CD14-positive monocyte (primary cell): ENCODE measurements around the gene POU3F1. TPM values are rescaled to one million over a fixed set of nuclear protein-coding genes. Genes with fewer than 3 reads are reported as not detected.

Experiments used
- DNase-seq, 3 donors: peaks; one replicate each; pipeline ENCODE4 v3.0.0-alpha.2; 2011 to 2022
- H2AFZ ChIP-seq: 2 replicates; pipeline ENCODE4 v1.6.0; 2012; ENCODE audit warnings: mild to moderate bottlenecking, low read depth, low read length, inconsistent platforms; ENCODE audit not compliant: insufficient read depth, poor library complexity, severe bottlenecking
- H3K27ac ChIP-seq, 2 donors: 1 replicate in 1 of 2; 2 replicates in 1 of 2; pipeline ENCODE4 v1.5.1; 2012 to 2013; ENCODE audit warnings: low read length in 2 of 2, control low read depth in 1 of 2, inconsistent platforms in 1 of 2, low read depth in 1 of 2, mild to moderate bottlenecking in 1 of 2
- H3K27me3 ChIP-seq, 2 donors: one replicate each; pipeline versions ENCODE4 v1.6.0 to v1.6.1; 2011 to 2013; ENCODE audit warnings: low read length in 2 of 2; ENCODE audit not compliant: control insufficient read depth in 2 of 2, insufficient read depth in 2 of 2
- H3K36me3 ChIP-seq, 2 donors: replicated peaks in 1 of 2; 1 replicate in 1 of 2; 2 replicates in 1 of 2; pipeline versions ENCODE4 v1.5.1 to v1.6.1; 2012 to 2013; ENCODE audit warnings: low read length in 2 of 2, control low read depth in 1 of 2, inconsistent platforms in 1 of 2, mild to moderate bottlenecking in 1 of 2; ENCODE audit not compliant: insufficient read depth in 2 of 2, control insufficient read depth in 1 of 2
- H3K4me1 ChIP-seq, 2 donors: 1 replicate in 1 of 2; 2 replicates in 1 of 2; pipeline versions ENCODE4 v1.5.1 to v1.6.1; 2012 to 2013; ENCODE audit warnings: low read length in 2 of 2, control low read depth in 1 of 2, inconsistent platforms in 1 of 2, mild to moderate bottlenecking in 1 of 2, moderate library complexity in 1 of 2; ENCODE audit not compliant: insufficient read depth in 2 of 2, control insufficient read depth in 1 of 2
- H3K4me2 ChIP-seq: replicated peaks from 2 replicates; pipeline ENCODE3; 2012; ENCODE audit warnings: low read length, moderate library complexity, mild to moderate bottlenecking; ENCODE audit not compliant: poor library complexity, severe bottlenecking; ENCODE audit errors: extremely low read depth
- H3K4me3 ChIP-seq, 3 experiments: fragments of 200-600 bp in 1 of 3; sonication (generic) in 1 of 3; replicated peaks in 1 of 3; 1 replicate in 2 of 3; 2 replicates in 1 of 3; pipeline ENCODE4 v1.5.1; 2011 to 2013; ENCODE audit warnings: low read length in 3 of 3, mild to moderate bottlenecking in 3 of 3, control low read depth in 2 of 3, low read depth in 2 of 3, inconsistent platforms in 1 of 3, moderate library complexity in 1 of 3
- H3K79me2 ChIP-seq: 2 replicates; pipeline ENCODE4 v1.6.0; 2012; ENCODE audit warnings: mild to moderate bottlenecking, control low read depth, inconsistent platforms, low read length, moderate library complexity; ENCODE audit not compliant: insufficient read depth
- H3K9ac ChIP-seq: 2 replicates; pipeline ENCODE4 v1.6.0; 2017; ENCODE audit warnings: low read length, mild to moderate bottlenecking; ENCODE audit not compliant: insufficient read depth, poor library complexity, severe bottlenecking
- H3K9me3 ChIP-seq, 2 donors: replicated peaks in 1 of 2; 1 replicate in 1 of 2; 2 replicates in 1 of 2; pipeline versions ENCODE4 v1.5.1 to v1.6.1; 2012 to 2013; ENCODE audit warnings: low read length in 2 of 2, control low read depth in 1 of 2; ENCODE audit not compliant: control insufficient read depth in 1 of 2, insufficient read depth in 1 of 2
- H4K20me1 ChIP-seq: 2 replicates; pipeline ENCODE4 v1.6.0; 2012; ENCODE audit warnings: mild to moderate bottlenecking, low read length, control low read depth, moderate library complexity; ENCODE audit not compliant: insufficient read depth
- H3K27ac Mint-ChIP-seq, 7 donors: one replicate each; pipeline ENCODE4 v1.8.0; 2020; ENCODE audit warnings: mild to moderate bottlenecking in 7 of 7, mixed read lengths in 7 of 7, moderate library complexity in 6 of 7, inconsistent platforms in 2 of 7
- H3K27me3 Mint-ChIP-seq, 3 donors: one replicate each; pipeline ENCODE4 v1.8.0; 2021 to 2022; ENCODE audit warnings: low read depth in 3 of 3, mild to moderate bottlenecking in 3 of 3, mixed read lengths in 3 of 3, moderate library complexity in 3 of 3, inconsistent platforms in 1 of 3
- H3K36me3 Mint-ChIP-seq, 2 donors: one replicate each; pipeline ENCODE4 v1.8.0; 2020; ENCODE audit warnings: mixed read lengths in 2 of 2, inconsistent platforms in 1 of 2, mild to moderate bottlenecking in 1 of 2
- H3K4me1 Mint-ChIP-seq: one replicate; pipeline ENCODE4 v1.8.0; 2020; ENCODE audit warnings: mild to moderate bottlenecking, mixed read lengths
- H3K4me3 Mint-ChIP-seq, 2 donors: one replicate each; pipeline ENCODE4 v1.8.0; 2020; ENCODE audit warnings: mild to moderate bottlenecking in 2 of 2, mixed read lengths in 2 of 2, moderate library complexity in 1 of 2
- H3K9me3 Mint-ChIP-seq, 7 donors: one replicate each; pipeline ENCODE4 v1.8.0; 2020 to 2022; ENCODE audit warnings: mixed read lengths in 7 of 7, mild to moderate bottlenecking in 6 of 7, moderate library complexity in 6 of 7, inconsistent platforms in 2 of 7
- CTCF ChIP-seq: fragments of 200-600 bp; IDR thresholded peaks from one replicate; pipeline ENCODE4 v1.8.0; 2022; ENCODE audit warnings: antibody characterized with exemption, mild to moderate bottlenecking
- WGBS: methylation state at CpG from one replicate; pipeline ENCODE4 v1.1.5; 2013; ENCODE audit warnings: missing lambda C conversion rate; ENCODE audit not compliant: insufficient coverage; 5-methylcytosine and 5-hydroxymethylcytosine counted together
- intact Hi-C, 2 donors: fragments of 100-400 bp; cut with micrococcal nuclease; formaldehyde crosslinking; loops; one replicate each; pipeline versions ENCODE4 v1.15.0 to v1.15.1; 2023
- polyA plus RNA-seq, 3 donors: library from polyadenylated mRNA; depleted of rRNA in 1 of 3; unstranded in 2 of 3; stranded (reverse) in 1 of 3; fragments of 300-500 nt in 2 of 3; fragments of >200 nt in 1 of 3; fragmentation: Illumina TruSeq in 2 of 3; gene quantifications; 1 replicate in 2 of 3; 2 replicates in 1 of 3; pipeline ENCODE4 v1.2.3, GENCODE V29; 2012 to 2021

Gene POU3F1
- polyA plus RNA-seq, 3 donors: not detected

DNA sequence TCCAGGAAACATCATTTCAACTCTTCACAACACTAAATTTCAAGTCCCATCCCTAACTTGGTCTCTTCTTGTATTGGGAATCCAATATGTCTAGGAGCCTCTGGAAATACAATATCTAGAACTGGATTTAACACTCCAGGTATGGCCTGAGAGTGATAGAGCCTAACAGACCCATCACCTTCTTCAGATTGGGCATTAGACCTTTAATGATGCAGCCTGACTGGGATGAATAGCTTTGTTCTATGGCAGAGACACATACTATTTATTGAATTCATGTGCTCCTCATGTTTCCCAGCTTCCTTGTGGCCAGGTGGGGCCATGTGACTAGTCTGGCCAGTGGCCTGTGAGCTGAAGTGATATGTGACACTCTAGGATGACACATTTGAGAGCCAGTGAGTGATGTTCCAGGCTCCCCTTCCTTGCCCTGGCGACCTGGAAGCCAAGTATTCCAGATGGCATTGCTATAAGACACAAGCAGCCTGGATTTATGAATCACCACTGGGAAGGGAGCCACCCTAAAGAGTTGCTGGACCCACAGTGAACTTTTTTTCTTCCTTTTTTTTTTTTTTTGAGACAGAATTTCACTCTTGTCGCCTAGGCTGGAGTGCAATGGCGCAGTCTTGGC, 31.0 kb upstream of the POU3F1 start:
- H3K79me2 ChIP-seq: no peaks in the 10 kb centered on the region
- H3K36me3 Mint-ChIP-seq: no peaks in the 10 kb centered on the region
- H3K9ac ChIP-seq: no peak overlapping the region
- DNase-seq: no peak
- H4K20me1 ChIP-seq: no peaks in the 10 kb centered on the region
- intact Hi-C loops: no loop called here
- no peaks in the 10 kb centered on the region for H3K9me3 ChIP-seq
- H3K4me3 ChIP-seq: no peak overlapping the region
- H3K27me3 ChIP-seq: no peaks in the 10 kb centered on the region
- H3K36me3 ChIP-seq: no peaks in the 10 kb centered on the region
- H3K4me1 ChIP-seq: no peaks in the 10 kb centered on the region
- no peak overlapping the region for H3K4me2 ChIP-seq
- peaks cover 1 to 8% (median 3%) of the 10 kb centered on the region in 3 donors for H3K27me3 Mint-ChIP-seq
- no peak for TF ChIP-seq CTCF
- no peak overlapping the region for H3K27ac Mint-ChIP-seq
- no peak overlapping the region for H3K4me3 Mint-ChIP-seq
- H3K4me1 Mint-ChIP-seq: no peaks in the 10 kb centered on the region
- H2AFZ ChIP-seq: no peak overlapping the region
- H3K27ac ChIP-seq: no peak overlapping the region
- WGBS: no CpG with 5 or more reads among the region's 3 CpGs
- H3K9me3 Mint-ChIP-seq: no peaks in the 10 kb centered on the region

DNA sequence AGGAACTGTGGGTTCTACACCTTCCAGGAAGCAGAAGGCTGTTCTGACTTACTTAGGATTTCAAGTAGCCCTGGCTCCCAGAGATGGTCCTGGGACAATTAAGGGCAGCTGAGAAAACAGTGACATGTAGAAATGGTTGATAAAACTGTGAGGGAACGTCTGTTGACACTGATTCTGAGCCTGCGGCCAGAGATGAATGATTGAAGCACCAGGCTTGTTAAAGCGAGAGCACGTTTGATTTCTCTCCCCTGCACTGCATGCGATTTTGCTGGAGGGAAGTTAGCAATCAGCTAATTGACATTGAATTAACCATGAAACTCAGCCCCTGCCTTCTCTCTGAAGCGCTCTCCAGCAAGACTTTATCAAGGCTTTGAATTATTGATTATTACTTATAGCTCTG, 29.9 kb upstream of the POU3F1 start:
- TF ChIP-seq CTCF: no peak
- Histone ChIP-seq H2AFZ (no peak overlapping the region), H3K4me1 (no peaks in the 10 kb centered on the region), H3K9me3 (no peaks in the 10 kb centered on the region), H3K36me3 (no peaks in the 10 kb centered on the region), H3K4me3 (no peak overlapping the region), H3K4me2 (no peak overlapping the region), H3K79me2 (no peaks in the 10 kb centered on the region), H3K9ac (no peak overlapping the region), H3K27ac (no peak overlapping the region), H4K20me1 (no peaks in the 10 kb centered on the region), H3K27me3 (no peaks in the 10 kb centered on the region)
- no peak overlapping the region for H3K27ac Mint-ChIP-seq
- no peak for DNase-seq
- intact Hi-C loops: no loop called here
- H3K36me3 Mint-ChIP-seq: no peaks in the 10 kb centered on the region
- no peak overlapping the region for H3K4me3 Mint-ChIP-seq
- no peaks in the 10 kb centered on the region for H3K9me3 Mint-ChIP-seq
- WGBS: no CpG with 5 or more reads among the region's 6 CpGs
- H3K27me3 Mint-ChIP-seq: peaks cover 0 to 9% (median 1%) of the 10 kb centered on the region in 3 donors
- no peaks in the 10 kb centered on the region for H3K4me1 Mint-ChIP-seq
